ENCODE measurements around the gene ORM2.

Gene ORM2

GRCh38 chr9:114350636-114351401 lies 21.1 kb downstream of the ORM2 start:
- no peak for DNase-seq

GRCh38 chr9:114351932-114352331 lies 22.3 kb downstream of the ORM2 start:
- DNase-seq = no peak

GRCh38 chr9:114355821-114356220 lies 26.2 kb downstream of the ORM2 start:
- no peak for DNase-seq

GRCh38 chr9:114356792-114357191 lies 27.1 kb downstream of the ORM2 start:
- no peak for DNase-seq

GRCh38 chr9:114357360-114357759 lies 27.7 kb downstream of the ORM2 start:
- DNase-seq = no peak

GRCh38 chr9:114357911-114358328 lies 28.3 kb downstream of the ORM2 start:
- DNase-seq = no peak

GRCh38 chr9:114359801-114360200 lies 30.1 kb downstream of the ORM2 start:
- DNase-seq = peak; percentile 53

- peak; percentile 31 for DNase-seq
Measured at GRCh38 chr9:114361542-114361941, 31.9 kb downstream of the ORM2 start.

- DNase-seq = peak; percentile 59
Measured at GRCh38 chr9:114362394-114362793, 32.7 kb downstream of the ORM2 start.

GRCh38 chr9:114363424-114363823 lies 33.8 kb downstream of the ORM2 start:
- peak; percentile 66 for DNase-seq

GRCh38 chr9:114364134-114365041 lies 34.7 kb downstream of the ORM2 start:
- peak; percentile 48 for DNase-seq

- no peak for DNase-seq
Measured at GRCh38 chr9:114365194-114365593, 35.5 kb downstream of the ORM2 start.

- peak; percentile 65 for DNase-seq
Measured at GRCh38 chr9:114366334-114367128, 36.9 kb downstream of the ORM2 start.

- DNase-seq = peak; percentile 61
Measured at GRCh38 chr9:114367366-114367765, 37.7 kb downstream of the ORM2 start.

- peak; percentile 60 for DNase-seq
Measured at GRCh38 chr9:114367772-114368569, 38.3 kb downstream of the ORM2 start.

- DNase-seq = peak; percentile 5
Measured at GRCh38 chr9:114369216-114370130, 39.8 kb downstream of the ORM2 start.

- DNase-seq = peak; percentile 48
Measured at GRCh38 chr9:114370251-114370967, 40.7 kb downstream of the ORM2 start.

GRCh38 chr9:114370968-114371320 lies 41.3 kb downstream of the ORM2 start:
- DNase-seq = peak; percentile 60

GRCh38 chr9:114371343-114371944 lies 41.8 kb downstream of the ORM2 start:
- DNase-seq = peak; percentile 61

Measured in activated effector memory CD4-positive, alpha-beta T cell treated with anti-CD3 and anti-CD28 coated beads, Interleukin-2, amount 50 U/mL, for 16 hours (primary cell).